NT2/D1 (cell line): ENCODE data around the gene KCNK13.

Experiments used
- DNase-seq: peaks from one replicate; pipeline ENCODE4 v3.0.0-alpha.2; 2011; ENCODE audit warnings: low read depth, low spot score
- H3K27me3 ChIP-seq: 2 replicates; pipeline ENCODE4 v1.6.0; 2011; ENCODE audit warnings: mild to moderate bottlenecking; ENCODE audit not compliant: insufficient read length, insufficient read depth
- H3K36me3 ChIP-seq: 2 replicates; pipeline ENCODE4 v1.6.1; 2011; ENCODE audit warnings: mild to moderate bottlenecking, low read length, mixed read lengths; ENCODE audit not compliant: insufficient read depth, insufficient read length
- H3K4me1 ChIP-seq: 2 replicates; pipeline ENCODE4 v1.5.1; 2011; ENCODE audit not compliant: insufficient read depth, insufficient read length
- H3K4me3 ChIP-seq: 2 replicates; pipeline ENCODE4 v1.5.1; 2011; ENCODE audit warnings: low read depth; ENCODE audit not compliant: insufficient read length
- H3K9ac ChIP-seq: 2 replicates; pipeline ENCODE4 v1.6.0; 2011; ENCODE audit warnings: low read depth; ENCODE audit not compliant: insufficient read length
- H3K9me3 ChIP-seq: 2 replicates; pipeline ENCODE4 v1.5.1; 2011; ENCODE audit warnings: mild to moderate bottlenecking, low read length; ENCODE audit not compliant: insufficient read depth
- SUZ12 ChIP-seq: IDR thresholded peaks from 2 replicates; pipeline ENCODE4 v1.6.1; 2011; ENCODE audit not compliant: insufficient read length, insufficient read depth; ENCODE audit errors: extremely low read depth
- YY1 ChIP-seq: IDR thresholded peaks from 2 replicates; pipeline ENCODE4 v1.6.1; 2011; ENCODE audit not compliant: insufficient read length, insufficient read depth
- ZNF274 ChIP-seq: IDR thresholded peaks from 2 replicates; pipeline ENCODE4 v1.6.1; 2011; ENCODE audit warnings: mild to moderate bottlenecking, low read depth, low read length

KCNK13 gene

DNA sequence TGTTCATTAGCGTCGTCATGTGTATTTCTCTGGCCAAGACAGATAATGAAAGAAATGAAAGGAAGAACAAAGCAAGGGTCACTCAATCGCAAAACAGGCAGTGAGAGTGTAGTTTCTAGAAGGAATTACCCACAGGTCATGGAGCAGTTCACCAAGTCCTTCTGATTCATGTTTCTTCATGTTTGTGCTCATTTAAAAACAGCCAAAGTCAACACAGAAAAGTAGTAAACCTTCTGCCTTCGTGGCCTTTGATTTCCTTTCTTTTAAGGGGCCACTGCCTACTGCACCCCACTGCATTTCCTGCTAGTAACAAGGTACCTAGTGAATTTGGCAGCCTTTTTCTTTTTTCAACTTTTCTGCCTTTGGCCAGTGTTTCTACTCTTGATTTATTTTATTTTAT is 75.1 kb downstream of the KCNK13 start:
- Histone ChIP-seq H3K4me1 (peaks cover 3% of the 10 kb centered on the region), H3K36me3 (no peaks in the 10 kb centered on the region), H3K27me3 (no peaks in the 10 kb centered on the region), H3K9me3 (no peaks in the 10 kb centered on the region), H3K4me3 (no peak overlapping the region), H3K9ac (no peak overlapping the region)
- TF ChIP-seq ZNF274 = no peak
- TF ChIP-seq SUZ12 = no peak
- no peak for TF ChIP-seq YY1
- DNase-seq = no peak

DNA sequence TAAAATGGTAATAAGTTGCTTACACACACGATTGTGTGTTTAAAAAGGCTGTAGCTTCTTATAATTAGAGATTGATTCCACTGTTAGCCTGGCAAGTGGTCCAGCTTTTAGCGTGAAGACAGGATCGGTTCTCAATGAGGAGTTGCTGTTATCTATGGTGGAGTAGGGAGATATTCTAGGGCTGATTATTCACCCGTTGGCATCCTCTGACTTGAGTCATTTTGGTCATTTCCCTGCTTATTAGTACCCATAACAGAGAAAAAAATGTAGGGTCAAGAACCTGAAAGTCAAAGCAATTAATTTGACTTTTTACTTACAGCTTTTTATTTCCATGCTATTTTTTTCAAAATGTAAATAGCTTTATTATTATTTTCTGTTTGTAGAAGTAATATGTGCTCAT is 76.0 kb downstream of the KCNK13 start:
- no peaks in the 10 kb centered on the region for H3K36me3 ChIP-seq
- TF ChIP-seq ZNF274 (no peak), SUZ12 (no peak), YY1 (no peak)
- H3K27me3 ChIP-seq = no peaks in the 10 kb centered on the region
- no peak overlapping the region for H3K9ac ChIP-seq
- no peaks in the 10 kb centered on the region for H3K9me3 ChIP-seq
- no peak for DNase-seq
- H3K4me1 ChIP-seq = peaks cover 3% of the 10 kb centered on the region
- no peak overlapping the region for H3K4me3 ChIP-seq

DNA sequence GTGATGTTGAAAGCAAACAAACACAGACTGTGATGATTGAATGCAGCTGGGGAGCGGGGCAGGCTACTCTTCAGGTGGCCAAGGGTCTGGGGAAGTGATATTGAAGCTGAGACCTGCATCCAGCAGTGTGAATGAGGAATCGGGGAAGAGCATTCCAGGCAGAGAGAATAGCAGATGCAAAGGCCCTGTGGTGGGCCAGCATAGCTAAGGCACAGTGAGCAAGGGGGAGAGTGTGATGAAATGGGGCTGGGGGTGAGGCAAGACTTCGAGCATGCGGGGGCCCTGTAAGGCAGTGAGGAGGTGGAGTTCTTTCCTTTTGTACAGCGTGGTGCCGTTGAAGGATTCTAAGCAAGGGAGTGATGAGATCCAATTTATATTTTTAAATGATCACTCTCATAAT is 77.4 kb downstream of the KCNK13 start:
- peaks cover 3% of the 10 kb centered on the region for H3K4me1 ChIP-seq
- H3K36me3 ChIP-seq = no peaks in the 10 kb centered on the region
- no peak for DNase-seq
- H3K4me3 ChIP-seq = no peak overlapping the region
- no peak overlapping the region for H3K9ac ChIP-seq
- TF ChIP-seq ZNF274 (no peak), SUZ12 (no peak), YY1 (no peak)
- H3K27me3 ChIP-seq = no peaks in the 10 kb centered on the region
- H3K9me3 ChIP-seq = no peaks in the 10 kb centered on the region

DNA sequence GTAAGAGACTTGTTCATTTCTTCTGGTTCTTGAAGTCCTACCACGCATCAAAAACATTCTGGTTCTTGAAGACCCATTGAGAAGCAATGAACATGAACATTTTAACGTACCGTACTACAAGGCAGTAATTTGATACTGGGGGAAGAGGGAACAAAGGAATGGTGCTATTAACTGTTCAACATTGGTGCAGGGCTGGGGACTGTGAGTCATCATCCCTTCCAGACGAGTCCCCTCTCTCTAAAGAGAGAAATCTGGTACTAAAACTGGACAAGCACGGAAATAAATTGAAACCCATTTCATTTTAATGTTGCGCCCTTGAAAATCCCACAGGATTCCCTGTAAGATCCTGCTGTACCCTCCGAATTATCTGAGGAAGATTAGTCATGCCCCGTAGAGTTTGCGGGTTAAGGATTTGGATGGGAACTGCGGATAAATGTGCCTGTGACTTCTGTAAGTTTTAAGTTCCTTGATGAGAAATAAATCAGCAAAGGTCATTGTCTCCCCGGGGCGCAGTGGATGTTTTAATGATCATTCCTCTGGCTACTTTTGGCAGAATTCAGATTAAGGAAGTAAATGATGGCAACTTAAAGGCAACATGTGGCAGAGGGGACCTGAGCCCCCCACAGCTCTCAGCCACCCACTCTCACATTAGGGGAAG is 78.6 kb downstream of the KCNK13 start:
- no peaks in the 10 kb centered on the region for H3K9me3 ChIP-seq
- DNase-seq = no peak
- H3K9ac ChIP-seq = no peak overlapping the region
- H3K36me3 ChIP-seq = no peaks in the 10 kb centered on the region
- peaks cover 3% of the 10 kb centered on the region for H3K4me1 ChIP-seq
- no peaks in the 10 kb centered on the region for H3K27me3 ChIP-seq
- no peak overlapping the region for H3K4me3 ChIP-seq
- TF ChIP-seq YY1 (no peak), SUZ12 (no peak), ZNF274 (no peak)

DNA sequence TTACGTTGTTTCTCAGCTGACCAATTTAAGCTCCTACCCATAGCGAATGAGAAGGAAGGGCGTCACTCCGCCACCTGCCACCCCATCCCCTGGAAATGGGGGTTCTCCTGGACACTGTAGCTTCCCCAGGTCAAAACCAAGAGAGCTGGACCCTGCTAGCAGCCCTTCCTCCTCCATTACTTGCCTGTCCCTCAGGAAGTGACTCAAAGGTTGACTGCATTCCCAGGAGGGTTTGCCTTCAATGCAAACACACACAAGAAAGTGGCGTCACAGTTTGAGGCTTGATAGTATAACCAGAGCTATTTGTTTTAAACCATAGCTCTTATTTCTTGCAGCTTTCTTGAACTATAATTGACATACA is 79.1 kb downstream of the KCNK13 start:
- TF ChIP-seq SUZ12 = no peak
- no peak for TF ChIP-seq ZNF274
- no peak for TF ChIP-seq YY1
- Histone ChIP-seq H3K9me3 (no peaks in the 10 kb centered on the region), H3K4me1 (peaks cover 3% of the 10 kb centered on the region), H3K36me3 (no peaks in the 10 kb centered on the region), H3K27me3 (no peaks in the 10 kb centered on the region), H3K9ac (no peak overlapping the region), H3K4me3 (no peak overlapping the region)
- no peak for DNase-seq

DNA sequence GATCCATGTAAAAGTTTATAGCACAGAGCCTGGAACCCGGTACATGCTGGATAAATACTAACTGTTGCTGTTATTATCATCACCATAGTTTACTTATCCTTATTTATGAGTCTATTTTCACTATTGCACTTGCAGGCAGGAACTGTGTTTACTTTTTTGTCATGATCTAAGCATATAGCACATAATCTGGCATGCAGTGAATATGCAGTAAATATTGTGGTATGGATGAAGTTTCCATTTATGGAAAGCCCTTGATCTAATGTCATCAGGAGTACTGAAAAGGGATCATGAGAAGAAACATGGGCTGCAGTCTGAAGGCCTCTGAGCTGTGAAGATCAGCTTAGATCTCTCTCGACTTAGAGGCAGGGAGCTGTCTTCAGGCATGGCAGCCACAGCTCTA is 91.6 kb downstream of the KCNK13 start:
- Histone ChIP-seq H3K4me1 (no peaks in the 10 kb centered on the region), H3K4me3 (no peak overlapping the region), H3K36me3 (no peaks in the 10 kb centered on the region), H3K9me3 (peaks cover 10% of the 10 kb centered on the region; the same call in 1 of the 2 replicates), H3K9ac (no peak overlapping the region), H3K27me3 (no peaks in the 10 kb centered on the region)
- TF ChIP-seq ZNF274 (no peak), YY1 (no peak), SUZ12 (no peak)
- no peak for DNase-seq

DNA sequence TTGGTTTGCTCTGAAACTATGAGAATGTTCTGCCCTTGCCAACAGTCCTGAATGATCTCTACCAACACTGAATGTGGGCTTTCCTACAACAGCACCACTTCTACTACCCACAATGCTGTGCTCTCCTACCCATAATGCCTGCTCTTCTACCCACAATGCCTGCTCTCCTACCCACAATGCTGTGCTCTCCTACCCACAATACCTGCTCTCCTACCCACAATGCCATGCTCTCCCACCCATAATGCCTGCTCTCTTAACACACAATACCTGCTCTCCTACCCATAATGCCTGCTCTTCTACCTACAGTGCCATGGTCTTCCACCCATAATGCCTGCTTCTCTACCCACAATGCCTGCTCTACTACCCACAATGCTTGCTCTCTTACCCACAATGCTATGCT is 92.3 kb downstream of the KCNK13 start:
- no peak for DNase-seq
- H3K27me3 ChIP-seq = no peaks in the 10 kb centered on the region
- H3K4me3 ChIP-seq = no peak overlapping the region
- no peaks in the 10 kb centered on the region for H3K4me1 ChIP-seq
- no peaks in the 10 kb centered on the region for H3K36me3 ChIP-seq
- no peak overlapping the region for H3K9ac ChIP-seq
- H3K9me3 ChIP-seq = peaks cover 10% of the 10 kb centered on the region; the same call in 1 of the 2 replicates
- TF ChIP-seq YY1 (no peak), ZNF274 (no peak), SUZ12 (no peak)

DNA sequence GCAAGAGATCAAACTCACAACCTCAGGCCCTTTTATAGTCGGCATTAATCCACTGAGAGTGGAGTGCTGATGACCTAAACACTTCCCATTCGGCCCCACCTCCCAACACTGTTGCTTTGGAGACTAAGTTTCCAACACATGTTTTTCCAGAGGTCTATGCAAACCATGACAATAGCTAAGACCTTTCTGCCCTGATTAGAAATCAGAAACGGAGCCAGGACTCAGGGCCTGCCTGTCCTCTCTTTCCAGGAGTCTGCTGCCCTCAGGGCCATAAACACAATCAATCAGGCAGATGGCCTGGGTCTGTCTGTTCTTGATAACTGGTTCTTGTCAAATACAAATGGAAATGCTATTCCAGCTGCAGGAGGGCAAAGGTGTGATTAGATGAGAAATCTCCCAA is 97.4 kb downstream of the KCNK13 start:
- Histone ChIP-seq H3K36me3 (no peaks in the 10 kb centered on the region), H3K4me1 (no peaks in the 10 kb centered on the region), H3K27me3 (no peaks in the 10 kb centered on the region), H3K9me3 (peaks cover 5% of the 10 kb centered on the region; the same call in 1 of the 2 replicates), H3K4me3 (no peak overlapping the region), H3K9ac (no peak overlapping the region)
- DNase-seq = no peak
- TF ChIP-seq SUZ12 (no peak), YY1 (no peak), ZNF274 (no peak)
